Breast epithelium (tissue), 3 donors: ENCODE data around the gene VEGFC.

Source experiments
- CTCF ChIP-seq, 3 donors: fragments of 450-650 bp; IDR thresholded peaks; one replicate each; pipeline ENCODE4 v1.5.1; 2016 to 2017; ENCODE audit warnings: antibody characterized with exemption in 3 of 3, mild to moderate bottlenecking in 3 of 3, moderate library complexity in 3 of 3
- POLR2A ChIP-seq: fragments of 450-650 bp; IDR thresholded peaks from one replicate; pipeline ENCODE4 v1.6.1; 2016; ENCODE audit warnings: antibody characterized with exemption, mild to moderate bottlenecking, moderate library complexity

GRCh38 chr4:176751061-176751460, 41.7 kb downstream of the VEGFC start:
- TF ChIP-seq CTCF (IDR thresholded peaks at IDR 0.05) (no peak), POLR2A (no peak)
